Measurements from ENCODE around the gene DNAJB9.
A peak's percentile ranks its signal among the peaks of the same experiment; 100 is the strongest.

The DNAJB9 gene

GRCh38 chr7:108569381-108570145, at the start of gene DNAJB9, which contains the start of gene THAP5:
DNAJB9 (plus strand) TSS chr7:108569874; CDS start chr7:108571727, 1,853 bp downstream.
THAP5 (minus strand) TSS chr7:108569706; CDS start chr7:108569569, 137 bp downstream.
- peak within 1 kb of the TSS; percentile 80 for H3K27ac ChIP-seq (ENCODE audit: extremely low read depth, low read depth, low read length)
- ChIA-PET POLR2A (interaction anchor here (1.0 to 2.0 kb wide), 9 partner anchors 8 to 211 kb away, joined by 3 to 42 read pairs (median 4); partner anchors contain the start of gene PNPLA8), CTCF (interaction anchor here (0.6 to 1.0 kb wide), 2 partner anchors 43 to 69 kb away, joined by 4 to 5 read pairs; no protein-coding TSS in a partner anchor)
- H3K4me1 ChIP-seq (ENCODE audit: control insufficient read depth, insufficient read depth, low read length) = peaks cover 5% of the 10 kb centered on the region; the same call in 1 of the 2 replicates
- H3K36me3 ChIP-seq (ENCODE audit: control insufficient read depth in 2 of 2, insufficient read depth in 1 of 2, low read length in 2 of 2) = peaks cover 4 to 23% of the 10 kb centered on the region in 2 experiments; a peak in 2 of 3 replicates
- no peaks in the 10 kb centered on the region for H3K9me3 ChIP-seq (ENCODE audit: control insufficient read depth, insufficient read depth, low read depth, low read length)
- peak within 1 kb of the TSS; percentile 87 for H3K4me3 ChIP-seq (ENCODE audit: low read depth, low read length)
- TF ChIP-seq ZNF747 (tag by site-specific recombination; IDR thresholded peaks at IDR 0.05) (no peak), SCRT1 (tag by site-specific recombination; IDR thresholded peaks at IDR 0.05; ENCODE audit: borderline replicate concordance) (peak; percentile 99), ZNF76 (tag by site-specific recombination; IDR thresholded peaks at IDR 0.05; ENCODE audit: borderline replicate concordance, low read depth) (no peak), ZBTB44 (tag by site-specific recombination; IDR thresholded peaks at IDR 0.05) (no peak), ZNF629 (tag by site-specific recombination; IDR thresholded peaks at IDR 0.05) (peak; percentile 84), ZNF473 (tag by site-specific recombination; IDR thresholded peaks at IDR 0.05) (no peak), KLF16 (tag by site-specific recombination; IDR thresholded peaks at IDR 0.05) (peak; percentile 64), ZBTB7A (tag by site-specific recombination; IDR thresholded peaks at IDR 0.05; ENCODE audit: low read depth) (peak; percentile 57; the same call in 1 of the 2 replicates), ZNF202 (tag by site-specific recombination; IDR thresholded peaks at IDR 0.05; ENCODE audit: borderline replicate concordance) (no peak), SALL2 (tag by site-specific recombination; IDR thresholded peaks at IDR 0.05; ENCODE audit: borderline replicate concordance) (no peak), ZBTB8A (tag by site-specific recombination; IDR thresholded peaks at IDR 0.05) (peak; percentile 94), ZNF350 (tag by site-specific recombination; IDR thresholded peaks at IDR 0.05) (no peak), HOXA7 (CRISPR knock-in tag; IDR thresholded peaks at IDR 0.05; ENCODE audit: borderline replicate concordance) (no peak), ELK4 (IDR thresholded peaks at IDR 0.05; ENCODE audit: borderline replicate concordance, low read depth, low read length) (no peak), ZNF18 (tag by site-specific recombination; IDR thresholded peaks at IDR 0.05) (no peak), ZNF596 (tag by site-specific recombination; IDR thresholded peaks at IDR 0.05) (no peak), FEZF1 (tag by site-specific recombination; IDR thresholded peaks at IDR 0.05) (no peak), ZBTB21 (tag by site-specific recombination; IDR thresholded peaks at IDR 0.05) (no peak), ZSCAN5A (tag by site-specific recombination; IDR thresholded peaks at IDR 0.05) (peak; percentile 49; the same call in 1 of the 2 replicates)
- TF ChIP-seq, protein P1, sequence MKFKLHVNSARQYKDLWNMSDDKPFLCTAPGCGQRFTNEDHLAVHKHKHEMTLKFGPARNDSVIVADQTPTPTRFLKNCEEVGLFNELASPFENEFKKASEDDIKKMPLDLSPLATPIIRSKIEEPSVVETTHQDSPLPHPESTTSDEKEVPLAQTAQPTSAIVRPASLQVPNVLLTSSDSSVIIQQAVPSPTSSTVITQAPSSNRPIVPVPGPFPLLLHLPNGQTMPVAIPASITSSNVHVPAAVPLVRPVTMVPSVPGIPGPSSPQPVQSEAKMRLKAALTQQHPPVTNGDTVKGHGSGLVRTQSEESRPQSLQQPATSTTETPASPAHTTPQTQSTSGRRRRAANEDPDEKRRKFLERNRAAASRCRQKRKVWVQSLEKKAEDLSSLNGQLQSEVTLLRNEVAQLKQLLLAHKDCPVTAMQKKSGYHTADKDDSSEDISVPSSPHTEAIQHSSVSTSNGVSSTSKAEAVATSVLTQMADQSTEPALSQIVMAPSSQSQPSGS (tag by site-specific recombination; IDR thresholded peaks at IDR 0.05; ENCODE audit: low read depth) = no peak
- TF ChIP-seq, protein P2, sequence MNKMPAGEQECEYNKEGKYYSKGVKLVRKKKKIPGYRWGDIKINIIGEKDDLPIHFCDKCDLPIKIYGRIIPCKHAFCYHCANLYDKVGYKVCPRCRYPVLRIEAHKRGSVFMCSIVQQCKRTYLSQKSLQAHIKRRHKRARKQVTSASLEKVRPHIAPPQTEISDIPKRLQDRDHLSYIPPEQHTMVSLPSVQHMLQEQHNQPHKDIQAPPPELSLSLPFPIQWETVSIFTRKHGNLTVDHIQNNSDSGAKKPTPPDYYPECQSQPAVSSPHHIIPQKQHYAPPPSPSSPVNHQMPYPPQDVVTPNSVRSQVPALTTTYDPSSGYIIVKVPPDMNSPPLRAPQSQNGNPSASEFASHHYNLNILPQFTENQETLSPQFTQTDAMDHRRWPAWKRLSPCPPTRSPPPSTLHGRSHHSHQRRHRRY (tag by site-specific recombination; IDR thresholded peaks at IDR 0.05) = no peak
- TF ChIP-seq, protein P3, sequence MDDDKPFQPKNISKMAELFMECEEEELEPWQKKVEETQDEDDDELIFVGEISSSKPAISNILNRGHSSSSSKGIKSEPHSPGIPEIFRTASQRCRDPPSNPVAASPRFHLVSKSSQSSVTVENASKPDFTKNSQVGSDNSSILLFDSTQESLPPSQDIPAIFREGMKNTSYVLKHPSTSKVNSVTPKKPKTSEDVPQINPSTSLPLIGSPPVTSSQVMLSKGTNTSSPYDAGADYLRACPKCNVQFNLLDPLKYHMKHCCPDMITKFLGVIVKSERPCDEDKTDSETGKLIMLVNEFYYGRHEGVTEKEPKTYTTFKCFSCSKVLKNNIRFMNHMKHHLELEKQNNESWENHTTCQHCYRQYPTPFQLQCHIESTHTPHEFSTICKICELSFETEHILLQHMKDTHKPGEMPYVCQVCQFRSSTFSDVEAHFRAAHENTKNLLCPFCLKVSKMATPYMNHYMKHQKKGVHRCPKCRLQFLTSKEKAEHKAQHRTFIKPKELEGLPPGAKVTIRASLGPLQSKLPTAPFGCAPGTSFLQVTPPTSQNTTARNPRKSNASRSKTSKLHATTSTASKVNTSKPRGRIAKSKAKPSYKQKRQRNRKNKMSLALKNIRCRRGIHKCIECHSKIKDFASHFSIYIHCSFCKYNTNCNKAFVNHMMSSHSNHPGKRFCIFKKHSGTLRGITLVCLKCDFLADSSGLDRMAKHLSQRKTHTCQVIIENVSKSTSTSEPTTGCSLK (tag by site-specific recombination; IDR thresholded peaks at IDR 0.05) = no peak
- TF ChIP-seq, protein P4, sequence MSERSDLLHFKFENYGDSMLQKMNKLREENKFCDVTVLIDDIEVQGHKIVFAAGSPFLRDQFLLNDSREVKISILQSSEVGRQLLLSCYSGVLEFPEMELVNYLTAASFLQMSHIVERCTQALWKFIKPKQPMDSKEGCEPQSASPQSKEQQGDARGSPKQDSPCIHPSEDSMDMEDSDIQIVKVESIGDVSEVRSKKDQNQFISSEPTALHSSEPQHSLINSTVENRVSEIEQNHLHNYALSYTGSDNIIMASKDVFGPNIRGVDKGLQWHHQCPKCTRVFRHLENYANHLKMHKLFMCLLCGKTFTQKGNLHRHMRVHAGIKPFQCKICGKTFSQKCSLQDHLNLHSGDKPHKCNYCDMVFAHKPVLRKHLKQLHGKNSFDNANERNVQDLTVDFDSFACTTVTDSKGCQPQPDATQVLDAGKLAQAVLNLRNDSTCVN (tag by site-specific recombination; optimal IDR thresholded peaks at IDR 0.05) = peak; percentile 53
